OCI-LY3 (cell line): ENCODE measurements around the gene BRS3.

ENCODE experiments used
- H2AFZ ChIP-seq: fragments of 200-600, 300-600 bp; shearing (Covaris generic); 2 replicates; pipeline ENCODE4 v1.6.0; 2014; ENCODE audit warnings: antibody characterized with exemption, low read depth, low read length
- H3K27ac ChIP-seq: fragments of 200-600, 300-600 bp; sonication (generic); 2 replicates; pipeline ENCODE4 v1.5.1; 2014; ENCODE audit warnings: mild to moderate bottlenecking, low read length, moderate library complexity, mixed read lengths
- H3K27me3 ChIP-seq: fragments of 200-600, 300-600 bp; sonication (generic); 2 replicates; pipeline ENCODE4 v1.6.1; 2014; ENCODE audit warnings: low read depth, low read length, mixed read lengths
- H3K36me3 ChIP-seq: fragments of 200-600, 300-600 bp; sonication (generic); replicated peaks from 2 replicates; pipeline ENCODE3; 2014; ENCODE audit warnings: low read depth, low read length, mixed read lengths
- H3K4me1 ChIP-seq: fragments of 300-600, 200-600 bp; sonication (generic); 2 replicates; pipeline ENCODE4 v1.6.1; 2014; ENCODE audit warnings: low read length, mixed read lengths
- H3K4me2 ChIP-seq: fragments of 200-600, 300-600 bp; sonication (generic); 2 replicates; pipeline ENCODE4 v1.6.1; 2014; ENCODE audit warnings: low read length, mixed read lengths
- H3K4me3 ChIP-seq: fragments of 300-600, 200-600 bp; sonication (generic); 2 replicates; pipeline ENCODE4 v1.5.1; 2014; ENCODE audit warnings: antibody characterized with exemption, mild to moderate bottlenecking, low read length, moderate library complexity
- H3K79me2 ChIP-seq: fragments of 300-600, 200-600 bp; shearing (Covaris generic); 2 replicates; pipeline ENCODE4 v1.6.1; 2014; ENCODE audit warnings: mild to moderate bottlenecking, low read length, mixed read lengths
- H3K9ac ChIP-seq: fragments of 300-600, 200-600 bp; shearing (Covaris generic); 2 replicates; pipeline ENCODE4 v1.6.0; 2014; ENCODE audit warnings: mild to moderate bottlenecking, low read length, moderate library complexity
- H3K9me3 ChIP-seq: fragments of 200-600, 300-600 bp; shearing (Covaris generic); 2 replicates; pipeline ENCODE4 v1.6.1; 2014; ENCODE audit warnings: low read length, mixed read lengths; ENCODE audit not compliant: insufficient read depth
- H4K20me1 ChIP-seq: fragments of 200-600, 300-600 bp; sonication (generic); 2 replicates; pipeline ENCODE4 v1.6.1; 2016; ENCODE audit warnings: low read length, mixed read lengths; ENCODE audit not compliant: insufficient read depth
- CTCF ChIP-seq: fragments of 200-600, 300-600 bp; sonication (generic); IDR thresholded peaks from 2 replicates; pipeline ENCODE4 v1.5.1; 2014; ENCODE audit warnings: antibody characterized with exemption, low read length, low read depth
- EZH2phosphoT487 ChIP-seq: fragments of 200-600 bp; shearing (Covaris generic); IDR thresholded peaks from 2 replicates; pipeline ENCODE4 v1.6.1; 2018; ENCODE audit warnings: antibody characterized with exemption, mixed run types, low read depth

BRS3 gene

GRCh38 chrX:136467303-136467702, 20.4 kb upstream of the BRS3 start:
- Histone ChIP-seq H3K4me1 (peaks cover 19% of the 10 kb centered on the region), H3K9ac (no peak overlapping the region), H3K79me2 (no peaks in the 10 kb centered on the region), H2AFZ (no peak overlapping the region), H4K20me1 (no peaks in the 10 kb centered on the region), H3K27ac (no peak overlapping the region), H3K9me3 (no peaks in the 10 kb centered on the region), H3K4me2 (no peak overlapping the region), H3K36me3 (no peaks in the 10 kb centered on the region), H3K27me3 (no peaks in the 10 kb centered on the region), H3K4me3 (no peak overlapping the region)
- no peak for TF ChIP-seq EZH2phosphoT487
- TF ChIP-seq CTCF = no peak

GRCh38 chrX:136468391-136469103, 19.2 kb upstream of the BRS3 start:
- Histone ChIP-seq H2AFZ (no peak overlapping the region), H3K79me2 (no peaks in the 10 kb centered on the region), H3K36me3 (no peaks in the 10 kb centered on the region), H3K4me1 (peaks cover 19% of the 10 kb centered on the region), H3K9me3 (no peaks in the 10 kb centered on the region), H3K9ac (no peak overlapping the region), H3K4me2 (no peak overlapping the region), H4K20me1 (no peaks in the 10 kb centered on the region), H3K4me3 (no peak overlapping the region), H3K27me3 (no peaks in the 10 kb centered on the region), H3K27ac (no peak overlapping the region)
- TF ChIP-seq CTCF (no peak), EZH2phosphoT487 (no peak)

GRCh38 chrX:136473663-136474062, 14.1 kb upstream of the BRS3 start:
- no peaks in the 10 kb centered on the region for H3K27me3 ChIP-seq
- H3K9me3 ChIP-seq = no peaks in the 10 kb centered on the region
- H3K4me3 ChIP-seq = no peak overlapping the region
- H3K9ac ChIP-seq = no peak overlapping the region
- H2AFZ ChIP-seq = no peak overlapping the region
- no peaks in the 10 kb centered on the region for H4K20me1 ChIP-seq
- no peaks in the 10 kb centered on the region for H3K79me2 ChIP-seq
- no peaks in the 10 kb centered on the region for H3K36me3 ChIP-seq
- H3K4me1 ChIP-seq = no peaks in the 10 kb centered on the region
- no peak overlapping the region for H3K27ac ChIP-seq
- TF ChIP-seq EZH2phosphoT487 (no peak), CTCF (no peak)
- no peak overlapping the region for H3K4me2 ChIP-seq

GRCh38 chrX:136475236-136475635, 12.5 kb upstream of the BRS3 start:
- TF ChIP-seq EZH2phosphoT487 (no peak), CTCF (no peak)
- Histone ChIP-seq H3K36me3 (no peaks in the 10 kb centered on the region), H3K27me3 (no peaks in the 10 kb centered on the region), H3K9ac (no peak overlapping the region), H3K9me3 (no peaks in the 10 kb centered on the region), H4K20me1 (no peaks in the 10 kb centered on the region), H3K4me3 (no peak overlapping the region), H3K27ac (no peak overlapping the region), H2AFZ (no peak overlapping the region), H3K4me2 (no peak overlapping the region), H3K79me2 (no peaks in the 10 kb centered on the region), H3K4me1 (no peaks in the 10 kb centered on the region)
